H1 (cell line): ENCODE data around the gene SLC15A4. TPM values are rescaled to one million over a fixed set of nuclear protein-coding genes. Genes with fewer than 3 reads are reported as not detected.

Source experiments
- CTCF ChIA-PET: fragments of 300-600 bp; sonication (Branson Sonifier 250); formaldehyde crosslinking; loops from one replicate; lab custom pipeline; 2021; ENCODE audit not compliant: partially characterized antibody; lab: Charles Lee
- POLR2A ChIA-PET: fragments of 300-600 bp; sonication (Branson Sonifier 250); formaldehyde crosslinking; loops from one replicate; lab custom pipeline; 2021; ENCODE audit warnings: inconsistent platforms; ENCODE audit not compliant: partially characterized antibody; lab: Charles Lee
- DNase-seq, 2 experiments: peaks; one replicate each; pipeline versions ENCODE4 v3.0.0 to v3.0.0-alpha.2; 2010 to 2022; ENCODE audit warnings: low spot score in 2 of 2, low read depth in 1 of 2, mixed read lengths in 1 of 2
- FAIRE-seq: peaks from 2 replicates; lab custom pipeline; 2011; peaks lifted over from hg19 to GRCh38; lab: Jason Lieb, UNC
- H2AFZ ChIP-seq: 2 replicates; pipeline ENCODE4 v1.8.1; 2012; ENCODE audit warnings: low read length, inconsistent platforms
- H2AK5ac ChIP-seq: 2 replicates; pipeline ENCODE4 v1.6.1; 2013; ENCODE audit warnings: low read depth, low read length
- H2BK120ac ChIP-seq: replicated peaks from 2 replicates; pipeline ENCODE3; 2013; ENCODE audit warnings: low read depth, low read length, inconsistent platforms
- H2BK12ac ChIP-seq: 2 replicates; pipeline ENCODE4 v1.6.1; 2013; ENCODE audit warnings: low read depth, low read length
- H2BK15ac ChIP-seq: 2 replicates; pipeline ENCODE4 v1.6.1; 2013; ENCODE audit warnings: low read length
- H2BK20ac ChIP-seq: 2 replicates; pipeline ENCODE4 v1.6.1; 2013; ENCODE audit warnings: low read length
- H2BK5ac ChIP-seq: 2 replicates; pipeline ENCODE4 v1.6.1; 2013; ENCODE audit warnings: low read depth, low read length
- H3K14ac ChIP-seq: 2 replicates; pipeline ENCODE4 v1.6.1; 2013; ENCODE audit warnings: inconsistent platforms; ENCODE audit not compliant: insufficient read length
- H3K18ac ChIP-seq: 2 replicates; pipeline ENCODE4 v1.6.1; 2013; ENCODE audit warnings: low read length; ENCODE audit errors: extremely low read depth
- H3K23ac ChIP-seq: 2 replicates; pipeline ENCODE4 v1.6.1; 2013; ENCODE audit warnings: inconsistent platforms; ENCODE audit not compliant: insufficient read length
- H3K23me2 ChIP-seq: 2 replicates; pipeline ENCODE4 v1.6.1; 2013; ENCODE audit warnings: low read depth, low read length
- H3K27ac ChIP-seq: 2 replicates; pipeline ENCODE4 v1.6.1; 2011; ENCODE audit warnings: low read depth, low read length, inconsistent platforms
- H3K27me3 ChIP-seq, 4 experiments: replicated peaks in 1 of 4; 1 replicate in 1 of 4; 2 replicates in 3 of 4; pipeline versions ENCODE4 v1.6.1 to v1.8.1; 2011 to 2013; ENCODE audit warnings: low read length in 3 of 4, mild to moderate bottlenecking in 3 of 4, inconsistent platforms in 2 of 4, mixed read lengths in 2 of 4, moderate library complexity in 1 of 4; ENCODE audit not compliant: control insufficient read depth in 3 of 4, insufficient read depth in 3 of 4; ENCODE audit errors: extremely low read depth in 1 of 4
- H3K36me3 ChIP-seq, 4 experiments: 2 replicates each; pipeline versions ENCODE4 v1.6.1 to v1.8.1; 2011 to 2013; ENCODE audit warnings: mild to moderate bottlenecking in 4 of 4, low read length in 3 of 4, moderate library complexity in 2 of 4, control low read depth in 1 of 4, inconsistent platforms in 1 of 4; ENCODE audit not compliant: insufficient read depth in 4 of 4, control insufficient read depth in 2 of 4
- H3K4ac ChIP-seq: replicated peaks from 2 replicates; pipeline ENCODE3; 2013; ENCODE audit warnings: low read length, low read depth, mixed read lengths, inconsistent platforms; ENCODE audit not compliant: insufficient read length
- H3K4me1 ChIP-seq, 4 experiments: replicated peaks in 1 of 4; 1 replicate in 1 of 4; 2 replicates in 3 of 4; pipeline versions ENCODE4 v1.6.1 to v1.8.1; 2011 to 2013; ENCODE audit warnings: low read length in 3 of 4, inconsistent platforms in 2 of 4, mixed read lengths in 1 of 4; ENCODE audit not compliant: insufficient read depth in 4 of 4, control insufficient read depth in 3 of 4
- H3K4me2 ChIP-seq, 2 experiments: 2 replicates each; pipeline versions ENCODE4 v1.6.1 to v1.8.1; 2011 to 2013; ENCODE audit warnings: low read depth in 2 of 2, low read length in 2 of 2, control low read depth in 1 of 2, inconsistent platforms in 1 of 2, mild to moderate bottlenecking in 1 of 2; ENCODE audit not compliant: insufficient read depth in 1 of 2
- H3K4me3 ChIP-seq, 4 experiments: fragments of 200-600, 300-600 bp in 1 of 4; sonication (generic), shearing (Covaris generic), sonication (Bioruptor Twin) in 1 of 4; 2 replicates each; pipeline versions ENCODE4 v1.5.1 to v1.8.1; 2011 to 2016; ENCODE audit warnings: low read length in 4 of 4, low read depth in 3 of 4, control low read depth in 2 of 4, inconsistent platforms in 2 of 4, mild to moderate bottlenecking in 2 of 4, mixed read lengths in 1 of 4, moderate library complexity in 1 of 4; ENCODE audit not compliant: insufficient read depth in 2 of 4; ENCODE audit errors: extremely low read depth in 1 of 4
- H3K56ac ChIP-seq: replicated peaks from 2 replicates; pipeline ENCODE3; 2013; ENCODE audit warnings: low read depth, mild to moderate bottlenecking, mixed read lengths, low read length, inconsistent platforms; ENCODE audit not compliant: insufficient read length
- H3K79me1 ChIP-seq: 2 replicates; pipeline ENCODE4 v1.6.1; 2013; ENCODE audit warnings: low read depth, low read length, control low read depth
- H3K79me2 ChIP-seq, 2 experiments: 2 replicates each; pipeline versions ENCODE4 v1.6.1 to v1.8.1; 2012 to 2013; ENCODE audit warnings: low read length in 2 of 2, mild to moderate bottlenecking in 2 of 2, inconsistent platforms in 1 of 2; ENCODE audit not compliant: insufficient read depth in 2 of 2, control insufficient read depth in 1 of 2
- H3K9ac ChIP-seq, 4 experiments: replicated peaks in 1 of 4; 1 replicate in 1 of 4; 2 replicates in 3 of 4; pipeline versions ENCODE4 v1.6.1 to v1.8.1; 2011 to 2013; ENCODE audit warnings: low read depth in 3 of 4, low read length in 3 of 4, control low read depth in 2 of 4, mild to moderate bottlenecking in 2 of 4, moderate library complexity in 2 of 4, inconsistent platforms in 1 of 4; ENCODE audit errors: extremely low read depth in 1 of 4
- H3K9me3 ChIP-seq, 2 experiments: 2 replicates each; pipeline versions ENCODE4 v1.6.1 to v1.8.1; 2012 to 2013; ENCODE audit warnings: mild to moderate bottlenecking in 2 of 2, moderate library complexity in 2 of 2, control low read depth in 1 of 2, inconsistent platforms in 1 of 2, low read depth in 1 of 2, low read length in 1 of 2, mixed read lengths in 1 of 2; ENCODE audit not compliant: insufficient read depth in 2 of 2
- H4K20me1 ChIP-seq, 2 experiments: replicated peaks in 1 of 2; 2 replicates each; pipeline versions ENCODE3 to v1.8.1; 2011 to 2013; ENCODE audit warnings: inconsistent platforms in 2 of 2, low read length in 2 of 2, mild to moderate bottlenecking in 1 of 2; ENCODE audit not compliant: insufficient read depth in 2 of 2, control insufficient read depth in 1 of 2
- H4K5ac ChIP-seq: 2 replicates; pipeline ENCODE4 v1.6.1; 2013; ENCODE audit warnings: low read length, low read depth, mixed read lengths, inconsistent platforms; ENCODE audit not compliant: insufficient read length
- H4K8ac ChIP-seq: 2 replicates; pipeline ENCODE4 v1.8.0; 2013; ENCODE audit warnings: mild to moderate bottlenecking, moderate library complexity, low read length, inconsistent platforms; ENCODE audit not compliant: insufficient read depth; ENCODE audit errors: extremely low read depth
- H4K91ac ChIP-seq: replicated peaks from 2 replicates; pipeline ENCODE3; 2013; ENCODE audit warnings: low read length, mixed read lengths, inconsistent platforms; ENCODE audit not compliant: insufficient read length
- BCL11A ChIP-seq, 2 experiments: IDR thresholded peaks; one replicate each; pipeline ENCODE4 v1.6.1; 2011; ENCODE audit warnings: low read depth in 2 of 2, low read length in 2 of 2, mild to moderate bottlenecking in 2 of 2
- MAFK ChIP-seq: IDR thresholded peaks from 2 replicates; pipeline ENCODE4 v1.6.1; 2012; ENCODE audit warnings: low read depth, mild to moderate bottlenecking, improper control_type of control experiment, low read length
- WGBS, 2 experiments: shearing (Covaris generic) in 1 of 2; methylation state at CpG; one replicate each; pipeline versions ENCODE4 v1.1.6 to v1.1.7; 2013 to 2015; ENCODE audit warnings: low lambda C conversion rate in 2 of 2, mixed read lengths in 2 of 2, inconsistent platforms in 1 of 2, low coverage in 1 of 2, missing lambda C conversion rate in 1 of 2; ENCODE audit not compliant: insufficient replicate concordance in 2 of 2, insufficient coverage in 1 of 2, insufficient read length in 1 of 2; ENCODE audit errors: extremely low coverage in 1 of 2, missing lambda C conversion rate in 1 of 2; 5-methylcytosine and 5-hydroxymethylcytosine counted together
- polyA plus RNA-seq, 7 experiments: library from polyadenylated mRNA; depleted of rRNA in 3 of 7; stranded (reverse) in 5 of 7; unstranded in 2 of 7; fragments of >200 nt in 5 of 7; fragments of 200-250 nt in 2 of 7; gene quantifications; 1 replicate in 5 of 7; 2 replicates in 1 of 7; 4 replicates in 1 of 7; pipeline versions ENCODE4 v1.2.1 to v1.2.3, GENCODE V29; 2011 to 2013; ENCODE audit warnings: missing spikeins in 2 of 7, mixed read lengths in 2 of 7
- total RNA-seq: library from RNA; stranded (reverse); fragmentation: NEBNext Ultra II Directional; extraction: Animal tissue kit (Norgen Biotek cat#: 25700); gene quantifications from 2 replicates; pipeline ENCODE4 v1.2.1, GENCODE V29; 2021

Gene SLC15A4
- total and polyA plus RNA-seq, 2 of the 8 experiments (the other 6 are each of a cell fraction or from before 2014, with no cell fraction given): 22.7 to 26.6 TPM

- Histone ChIP-seq H3K4me3 (no peak overlapping the region), H3K79me1 (no peaks in the 10 kb centered on the region), H3K23me2 (no peaks in the 10 kb centered on the region), H2BK5ac (no peak overlapping the region), H3K4me2 (no peak overlapping the region), H3K27me3 (no peaks in the 10 kb centered on the region), H3K4ac (no peak overlapping the region), H2AK5ac (no peak overlapping the region), H4K20me1 (no peaks in the 10 kb centered on the region), H3K9me3 (peaks cover 9 to 11% of the 10 kb centered on the region in 2 experiments; a peak in 3 of 4 replicates), H3K36me3 (no peaks in the 10 kb centered on the region), H4K8ac (no peak overlapping the region), H2BK12ac (no peak overlapping the region), H4K91ac (no peak overlapping the region), H3K27ac (no peak overlapping the region), H3K9ac (no peak overlapping the region), H2BK120ac (no peak overlapping the region), H2BK15ac (no peak overlapping the region), H3K23ac (no peak overlapping the region), H3K18ac (no peak overlapping the region), H3K79me2 (no peaks in the 10 kb centered on the region), H3K4me1 (no peaks in the 10 kb centered on the region), H3K14ac (no peak overlapping the region), H3K56ac (no peak overlapping the region), H2BK20ac (no peak overlapping the region), H2AFZ (no peak overlapping the region), H4K5ac (no peak overlapping the region)
- TF ChIP-seq MAFK (no peak), BCL11A (IDR thresholded peaks at IDR 0.05; ENCODE audit: low read depth in 2 of 2, low read length in 2 of 2) (no peak)
- ChIA-PET CTCF (interaction anchor here (0.9 to 1.0 kb wide), 2 partner anchors 14 to 40 kb away, joined by 3 read pairs; no protein-coding TSS in a partner anchor), POLR2A (no interaction called here)
- FAIRE-seq: no peak
- WGBS, 2 experiments: 93% methylated on average over 7 of the region's 7 CpGs; no CpG with 5 or more reads in 1 of the 2 experiments
- DNase-seq: no peak
These were observed 79.8 kb downstream of the SLC15A4 start for GRCh38 chr12:128743916-128744315.

Other genes with a start within 250 kb of the SLC15A4 start
- gene GLT1D1, start 29.5 kb upstream of the SLC15A4 start, total RNA-seq: 3.6 and 4.1 TPM in 2 replicates
- gene GLT1D1, start 29.5 kb upstream of the SLC15A4 start, polyA plus RNA-seq (2011; rRNA removed): 1.5 and 1.8 TPM in 2 replicates